GM12878 (cell line): Measurements from ENCODE around the gene IGF1R. TPM values are rescaled to one million over a fixed set of nuclear protein-coding genes. Genes with fewer than 3 reads are reported as not detected.

Source experiments
- ATAC-seq: fragments of 200-7000 bp; cut with Tn5 transposase; 3 replicates; pipeline ENCODE4 v1.9.1; 2020; ENCODE audit warnings: mild to moderate bottlenecking, moderate library complexity
- BruUV-seq: library from RNA; stranded (reverse); fragments of 400-500 nt; replicated peaks from 2 replicates; lab custom pipeline; 2021; lab: Mats Ljungman, UMichigan
- CTCF ChIA-PET: fragments of 300-600 bp; sonication (Branson Sonifier 250); formaldehyde crosslinking; extraction: SDS; loops from one replicate; lab custom pipeline; 2021; ENCODE audit warnings: inconsistent platforms; lab: Yijun Ruan, JAX
- POLR2A ChIA-PET: fragments of 350-600 bp; formaldehyde crosslinking; extraction: SDS; loops from one replicate; lab custom pipeline; 2021; ENCODE audit warnings: inconsistent platforms; lab: Charles Lee
- RAD21 ChIA-PET: fragments of 300-600 bp; sonication (Branson Sonifier 250); formaldehyde crosslinking; loops from one replicate; lab custom pipeline; 2023; ENCODE audit warnings: antibody characterized with exemption; ENCODE audit not compliant: unreplicated experiment; lab: Charles Lee
- SMC1A ChIA-PET: fragments of 300-600 bp; sonication (Branson Sonifier 250); formaldehyde crosslinking; loops from one replicate; lab custom pipeline; 2023; ENCODE audit not compliant: unreplicated experiment, uncharacterized antibody; lab: Charles Lee
- DNase-seq: peaks from one replicate; pipeline ENCODE4 v3.0.0-alpha.2; 2011; ENCODE audit warnings: low read depth, low spot score
- FAIRE-seq: peaks from 3 replicates; lab custom pipeline; 2011; peaks lifted over from hg19 to GRCh38; lab: Jason Lieb, UNC
- H2AFZ ChIP-seq: 2 replicates; pipeline ENCODE4 v1.6.0; 2011; ENCODE audit warnings: low read depth, low read length, control low read depth; ENCODE audit not compliant: control insufficient read depth
- H3K27ac ChIP-seq: 2 replicates; pipeline ENCODE4 v1.5.1; 2011; ENCODE audit warnings: control low read depth; ENCODE audit not compliant: control insufficient read depth, insufficient read depth
- H3K27me3 ChIP-seq, 2 experiments: replicated peaks in 1 of 2; 2 replicates each; pipeline versions ENCODE4 v1.6.0 to v1.6.1; 2011; ENCODE audit warnings: low read length in 1 of 2; ENCODE audit not compliant: control insufficient read depth in 2 of 2, insufficient read depth in 2 of 2
- H3K36me3 ChIP-seq, 2 experiments: 2 replicates each; pipeline ENCODE4 v1.5.1; 2011; ENCODE audit warnings: low read length in 1 of 2; ENCODE audit not compliant: control insufficient read depth in 2 of 2, insufficient read depth in 2 of 2
- H3K4me1 ChIP-seq: 2 replicates; pipeline ENCODE4 v1.6.1; 2011; ENCODE audit warnings: mild to moderate bottlenecking, low read length, moderate library complexity, mixed read lengths; ENCODE audit not compliant: control insufficient read depth, insufficient read depth
- H3K4me2 ChIP-seq: 2 replicates; pipeline ENCODE4 v1.6.0; 2011; ENCODE audit warnings: control low read depth; ENCODE audit not compliant: control insufficient read depth, insufficient read depth
- H3K4me3 ChIP-seq: fragments of 200-600 bp; sonication (generic); 2 replicates; pipeline ENCODE4 v1.5.1; 2016
- H3K79me2 ChIP-seq: 2 replicates; pipeline ENCODE4 v1.6.0; 2011; ENCODE audit warnings: low read length; ENCODE audit not compliant: control insufficient read depth, insufficient read depth
- H3K9ac ChIP-seq: 2 replicates; pipeline ENCODE4 v1.8.0; 2011; ENCODE audit warnings: low read length, control low read depth, mixed read lengths; ENCODE audit not compliant: control insufficient read depth, insufficient read depth
- H3K9me3 ChIP-seq: replicated peaks from 3 replicates; pipeline ENCODE4 v1.5.1; 2011; ENCODE audit warnings: mild to moderate bottlenecking, low read length; ENCODE audit not compliant: control insufficient read depth, insufficient read depth
- H4K20me1 ChIP-seq: 2 replicates; pipeline ENCODE4 v1.6.0; 2011; ENCODE audit not compliant: control insufficient read depth, insufficient read depth
- BCL11A ChIP-seq: IDR thresholded peaks from 2 replicates; pipeline ENCODE4 v1.6.1; 2011; ENCODE audit warnings: low read depth, low read length
- CBX5 ChIP-seq: sonication (generic); IDR thresholded peaks from 2 replicates; pipeline ENCODE4 v1.6.1; 2016; ENCODE audit warnings: low read depth, moderate library complexity, mild to moderate bottlenecking, inconsistent platforms
- EP300 ChIP-seq, 2 experiments: fragments of 150-350 bp in 1 of 2; IDR thresholded peaks; 2 replicates each; pipeline ENCODE4 v1.6.1; 2011 to 2012; ENCODE audit warnings: low read depth in 2 of 2, low read length in 2 of 2, borderline replicate concordance in 1 of 2, improper control_type of control experiment in 1 of 2, inconsistent platforms in 1 of 2; ENCODE audit not compliant: control insufficient read depth in 1 of 2
- FOS ChIP-seq: IDR thresholded peaks from 3 replicates; pipeline ENCODE4 v1.6.1; 2011; ENCODE audit warnings: borderline replicate concordance; ENCODE audit not compliant: insufficient read length; ENCODE audit errors: extremely low read depth
- MEF2A ChIP-seq: IDR thresholded peaks from 2 replicates; pipeline ENCODE4 v1.6.1; 2011; ENCODE audit warnings: low read depth, mild to moderate bottlenecking, low read length, moderate library complexity; ENCODE audit not compliant: insufficient read depth
- NR2C2 ChIP-seq: IDR thresholded peaks from 2 replicates; pipeline ENCODE4 v1.6.1; 2011; ENCODE audit warnings: borderline replicate concordance, low read depth; ENCODE audit not compliant: control insufficient read depth, insufficient read length
- NRF1 ChIP-seq: conservative IDR thresholded peaks from 2 replicates; pipeline ENCODE4 v1.6.1; 2011; ENCODE audit warnings: mild to moderate bottlenecking, low read depth, low read length, improper control_type of control experiment
- RB1 ChIP-seq: fragments of 450-650 bp; formaldehyde crosslinking; IDR thresholded peaks from 2 replicates; pipeline ENCODE4 v1.6.1; 2017; ENCODE audit warnings: mild to moderate bottlenecking, borderline replicate concordance
- TCF12 ChIP-seq: IDR thresholded peaks from 2 replicates; pipeline ENCODE4 v1.6.1; 2011; ENCODE audit warnings: low read depth, mild to moderate bottlenecking, low read length
- TCF3 ChIP-seq: IDR thresholded peaks from 2 replicates; pipeline ENCODE4 v1.6.1; 2012; ENCODE audit warnings: low read depth, mild to moderate bottlenecking, low read length, borderline replicate concordance; ENCODE audit not compliant: insufficient read depth
- WGBS: methylation state at CpG from one replicate; pipeline ENCODE4 v1.1.6; 2016; ENCODE audit warnings: low lambda C conversion rate; ENCODE audit not compliant: insufficient replicate concordance, insufficient coverage; ENCODE audit errors: missing lambda C conversion rate; 5-methylcytosine and 5-hydroxymethylcytosine counted together
- in situ Hi-C: fragments of 300-500 bp; cut with MboI; formaldehyde crosslinking; loops from 9 replicates; pipeline ENCODE4 v1.14.3; 2018; ENCODE audit warnings: mixed read lengths
- intact Hi-C: fragments of 100-400 bp; cut with micrococcal nuclease; formaldehyde crosslinking; loops from one replicate; pipeline ENCODE4 v1.14.2; 2022; ENCODE audit not compliant: unreplicated experiment
- polyA plus RNA-seq, 11 experiments: library from polyadenylated mRNA; depleted of rRNA in 4 of 11; unstranded in 6 of 11; stranded (reverse) in 5 of 11; fragments of >200 nt; fragmentation: Nextera tagmentation in 4 of 11; fragmentation: Illumina TruSeq in 1 of 11; extraction: Ambion mirVana in 4 of 11; extraction: Trizol in 1 of 11; gene quantifications; 1 replicate in 1 of 11; 2 replicates in 10 of 11; pipeline versions ENCODE4 v1.2.1 to v1.2.3, GENCODE V29; 2011 to 2016; ENCODE audit warnings: inconsistent platforms in 2 of 11, missing spikeins in 2 of 11, low read depth in 1 of 11
- total RNA-seq, 4 experiments: library from RNA; depleted of rRNA in 3 of 4; stranded (reverse); fragments of >200 nt in 3 of 4; fragmentation: Illumina TruSeq in 1 of 4; extraction: Trizol in 1 of 4; gene quantifications; 2 replicates each; pipeline versions ENCODE4 v1.2.1 to v1.2.3, GENCODE V29; 2013 to 2021
- TF ChIP-seq, protein P1 (sequence below): fragments of 450-650 bp; IDR thresholded peaks from 2 replicates; pipeline ENCODE4 v1.6.1; 2017; ENCODE audit warnings: mild to moderate bottlenecking
- TF ChIP-seq, protein P2 (sequence below): IDR thresholded peaks from 2 replicates; pipeline ENCODE4 v1.6.1; 2012; ENCODE audit warnings: low read length, inconsistent platforms

Gene IGF1R
- total and polyA plus RNA-seq, 10 of the 15 experiments (the other 5 are each of a cell fraction or from before 2014, with no cell fraction given) = 0.03 to 2.7 (median 0.66) TPM

DNA sequence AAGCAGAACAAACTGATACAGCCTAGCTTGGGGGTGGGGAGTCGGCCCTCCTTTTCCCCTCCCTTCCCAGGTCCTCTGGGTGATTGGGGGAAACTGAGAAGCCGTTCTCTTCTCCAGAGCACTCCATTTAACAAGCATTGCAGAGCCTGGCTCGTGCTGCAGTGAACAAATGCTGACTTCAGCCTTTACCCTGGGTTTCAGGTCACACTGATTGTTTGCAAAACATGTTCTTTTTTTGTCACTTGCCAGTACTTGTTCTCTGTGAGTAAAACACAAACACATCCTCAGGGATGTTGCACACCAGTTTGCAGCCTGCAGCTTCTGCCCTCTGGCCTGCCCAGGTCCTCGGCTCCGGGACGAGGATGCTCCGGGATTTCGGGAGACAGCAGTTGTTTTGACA, 226.4 kb downstream of the IGF1R start:
- SMC1A ChIA-PET = interaction anchor here (1.4 kb wide), 1 partner anchor 30 kb away, joined by 6 read pairs; no protein-coding TSS in a partner anchor
- no peak for TF ChIP-seq MEF2A
- TF ChIP-seq EP300 (IDR thresholded peaks at IDR 0.05; ENCODE audit: borderline replicate concordance in 1 of 2, control insufficient read depth in 1 of 2, low read depth in 2 of 2, low read length in 2 of 2) = no peak
- TF ChIP-seq FOS = no peak
- TF ChIP-seq BCL11A = no peak
- no peak for TF ChIP-seq CBX5
- TF ChIP-seq NR2C2 = no peak
- TF ChIP-seq, protein P1, sequence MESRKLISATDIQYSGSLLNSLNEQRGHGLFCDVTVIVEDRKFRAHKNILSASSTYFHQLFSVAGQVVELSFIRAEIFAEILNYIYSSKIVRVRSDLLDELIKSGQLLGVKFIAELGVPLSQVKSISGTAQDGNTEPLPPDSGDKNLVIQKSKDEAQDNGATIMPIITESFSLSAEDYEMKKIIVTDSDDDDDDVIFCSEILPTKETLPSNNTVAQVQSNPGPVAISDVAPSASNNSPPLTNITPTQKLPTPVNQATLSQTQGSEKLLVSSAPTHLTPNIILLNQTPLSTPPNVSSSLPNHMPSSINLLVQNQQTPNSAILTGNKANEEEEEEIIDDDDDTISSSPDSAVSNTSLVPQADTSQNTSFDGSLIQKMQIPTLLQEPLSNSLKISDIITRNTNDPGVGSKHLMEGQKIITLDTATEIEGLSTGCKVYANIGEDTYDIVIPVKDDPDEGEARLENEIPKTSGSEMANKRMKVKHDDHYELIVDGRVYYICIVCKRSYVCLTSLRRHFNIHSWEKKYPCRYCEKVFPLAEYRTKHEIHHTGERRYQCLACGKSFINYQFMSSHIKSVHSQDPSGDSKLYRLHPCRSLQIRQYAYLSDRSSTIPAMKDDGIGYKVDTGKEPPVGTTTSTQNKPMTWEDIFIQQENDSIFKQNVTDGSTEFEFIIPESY = no peak
- TF ChIP-seq NRF1 = no peak
- no peak for TF ChIP-seq RB1
- TF ChIP-seq TCF3 = no peak
- TF ChIP-seq, protein P2, sequence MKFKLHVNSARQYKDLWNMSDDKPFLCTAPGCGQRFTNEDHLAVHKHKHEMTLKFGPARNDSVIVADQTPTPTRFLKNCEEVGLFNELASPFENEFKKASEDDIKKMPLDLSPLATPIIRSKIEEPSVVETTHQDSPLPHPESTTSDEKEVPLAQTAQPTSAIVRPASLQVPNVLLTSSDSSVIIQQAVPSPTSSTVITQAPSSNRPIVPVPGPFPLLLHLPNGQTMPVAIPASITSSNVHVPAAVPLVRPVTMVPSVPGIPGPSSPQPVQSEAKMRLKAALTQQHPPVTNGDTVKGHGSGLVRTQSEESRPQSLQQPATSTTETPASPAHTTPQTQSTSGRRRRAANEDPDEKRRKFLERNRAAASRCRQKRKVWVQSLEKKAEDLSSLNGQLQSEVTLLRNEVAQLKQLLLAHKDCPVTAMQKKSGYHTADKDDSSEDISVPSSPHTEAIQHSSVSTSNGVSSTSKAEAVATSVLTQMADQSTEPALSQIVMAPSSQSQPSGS = no peak
- no peak for TF ChIP-seq TCF12
- WGBS = 49% methylated on average over 8 of the region's 8 CpGs
- CTCF ChIA-PET = interaction anchor here (1.1 to 5.4 kb wide), 4 partner anchors 7 to 339 kb away, joined by 3 to 26 read pairs (median 3); no protein-coding TSS in a partner anchor
- RAD21 ChIA-PET = interaction anchor here (0.7 to 1.0 kb wide), 2 partner anchors 187 to 202 kb away, joined by 3 to 4 read pairs; no protein-coding TSS in a partner anchor
- in situ Hi-C loops (no loop called here), intact Hi-C loops (no loop called here)
- peaks cover 5% of the 10 kb centered on the region; the same call in 1 of the 2 replicates for H3K4me1 ChIP-seq
- POLR2A ChIA-PET = interaction anchor here (0.7 kb wide), 1 partner anchor 8 kb away, joined by 4 read pairs; no protein-coding TSS in a partner anchor
- FAIRE-seq = no peak
- H3K27ac ChIP-seq = no peak overlapping the region
- no peak for ATAC-seq
- no peak for DNase-seq
- no peak overlapping the region for H3K4me3 ChIP-seq
- H3K9me3 ChIP-seq = no peaks in the 10 kb centered on the region
- H3K79me2 ChIP-seq = no peaks in the 10 kb centered on the region
- 0 out of 2 replicates have a peak overlapping the region, but pooled peaks have one; percentile 9 for H3K4me2 ChIP-seq
- H2AFZ ChIP-seq = no peak overlapping the region
- no peaks in the 10 kb centered on the region for H3K36me3 ChIP-seq
- no peaks in the 10 kb centered on the region for H3K27me3 ChIP-seq
- no peaks in the 10 kb centered on the region for H4K20me1 ChIP-seq
- H3K9ac ChIP-seq = no peak overlapping the region
- no TSS peak for BruUV-seq
